Spleen (tissue), 11 donors: Measurements from ENCODE around the gene AXIN1. TPM values are rescaled to one million over a fixed set of nuclear protein-coding genes. Genes with fewer than 3 reads are reported as not detected.
A peak's percentile ranks its signal among the peaks of the same experiment; 100 is the strongest.

ENCODE experiments used
- DNase-seq: peaks from one replicate; pipeline ENCODE4 v3.0.0-alpha.2; 2020
- H3K27ac ChIP-seq, 8 donors: fragments of 200-600 bp; sonication (generic) in 7 of 8; 1 replicate in 4 of 8; 2 replicates in 4 of 8; pipeline versions ENCODE4 v1.5.0 to v1.8.0; 2016 to 2021; ENCODE audit warnings: inconsistent platforms in 4 of 8, mild to moderate bottlenecking in 4 of 8, moderate library complexity in 1 of 8
- H3K27me3 ChIP-seq, 7 donors: fragments of 200-600 bp; sonication (generic) in 6 of 7; replicated peaks in 1 of 7; 1 replicate in 4 of 7; 2 replicates in 3 of 7; pipeline versions ENCODE4 v1.5.0 to v1.8.0; 2016 to 2021; ENCODE audit warnings: inconsistent platforms in 3 of 7, mild to moderate bottlenecking in 1 of 7
- H3K36me3 ChIP-seq, 6 donors: fragments of 200-600 bp; sonication (generic) in 5 of 6; 1 replicate in 4 of 6; 2 replicates in 2 of 6; pipeline versions ENCODE4 v1.5.0 to v1.8.0; 2016 to 2021; ENCODE audit warnings: inconsistent platforms in 2 of 6
- H3K4me1 ChIP-seq, 6 donors: fragments of 200-600 bp; sonication (generic) in 5 of 6; 1 replicate in 3 of 6; 2 replicates in 3 of 6; pipeline versions ENCODE4 v1.5.0 to v1.8.0; 2016 to 2021; ENCODE audit warnings: inconsistent platforms in 3 of 6
- H3K4me3 ChIP-seq, 8 donors: fragments of 200-600 bp; sonication (generic) in 7 of 8; 1 replicate in 4 of 8; 2 replicates in 4 of 8; pipeline versions ENCODE4 v1.5.0 to v1.8.0; 2016 to 2021; ENCODE audit warnings: inconsistent platforms in 4 of 8, mild to moderate bottlenecking in 4 of 8, moderate library complexity in 2 of 8
- H3K9me3 ChIP-seq, 8 donors: fragments of 200-600 bp; sonication (generic) in 7 of 8; 1 replicate in 4 of 8; 2 replicates in 4 of 8; pipeline versions ENCODE4 v1.5.0 to v1.8.0; 2016 to 2021; ENCODE audit warnings: inconsistent platforms in 4 of 8
- POLR2A ChIP-seq, 3 donors: fragments of 450-650 bp; IDR thresholded peaks; one replicate each; pipeline ENCODE4 v1.5.1; 2017; ENCODE audit warnings: antibody characterized with exemption in 3 of 3, mild to moderate bottlenecking in 1 of 3
- POLR2AphosphoS5 ChIP-seq, 3 donors: sonication (generic); formaldehyde crosslinking; IDR thresholded peaks; one replicate each; pipeline ENCODE4 v1.5.1; 2017; ENCODE audit warnings: antibody characterized with exemption in 3 of 3
- WGBS, 5 donors: extraction: QIAGEN DNeasy Blood & Tissue Kit in 3 of 5; methylation state at CpG; one replicate each; pipeline versions ENCODE4 v1.1.5 to v1.1.7; 2013 to 2018; 5-methylcytosine and 5-hydroxymethylcytosine counted together
- intact Hi-C: fragments of 100-400 bp; cut with DNase I; formaldehyde crosslinking; loops from one replicate; pipeline ENCODE4 v1.15.0; 2023; ENCODE audit warnings: low total_unique reads
- polyA plus RNA-seq, 3 donors: library from polyadenylated mRNA; stranded (reverse); fragments of 200-250 nt; gene quantifications; one replicate each; pipeline ENCODE4 v1.2.1, GENCODE V29; 2013
- total RNA-seq, 7 donors: library from RNA; depleted of rRNA in 3 of 7; stranded (reverse); fragments of >200 nt in 3 of 7; fragmentation: NEBNext Ultra II Directional in 4 of 7; extraction: Animal tissue kit (Norgen Biotek cat#: 25700) in 4 of 7; gene quantifications; one replicate each; pipeline versions ENCODE4 v1.1.0 to v1.2.1, GENCODE V29; 2016 to 2021
- TF ChIP-seq, protein P1 (sequence below), 11 experiments: fragments of 200-600 bp in 7 of 11; fragments of 450-650 bp in 4 of 11; sonication (generic) in 4 of 11; IDR thresholded peaks in 8 of 11; conservative IDR thresholded peaks in 3 of 11; 1 replicate in 7 of 11; 2 replicates in 4 of 11; pipeline versions ENCODE4 v1.4.0 to v1.8.0; 2016 to 2021; ENCODE audit warnings: antibody characterized with exemption in 11 of 11, inconsistent platforms in 4 of 11, mild to moderate bottlenecking in 1 of 11
- donor health status: healthy with polysubstance abuse.
- donor health status: DM: no; HTN: no; CAD: no; lungs with moderate emphysema.
- donor health status: DM: no; HTN: no; CAD: no.
- donor health status: Bipolar disorder and iron deficiency.
- donor health status: healthy.
- donor health status: DM: no; HTN: no; CAD: no.
- donor health status: DM: yes; HTN: yes; CAD: no.

The AXIN1 gene
- total and polyA plus RNA-seq, 10 donors = 12.9 to 27.3 (median 23.9) TPM

DNA sequence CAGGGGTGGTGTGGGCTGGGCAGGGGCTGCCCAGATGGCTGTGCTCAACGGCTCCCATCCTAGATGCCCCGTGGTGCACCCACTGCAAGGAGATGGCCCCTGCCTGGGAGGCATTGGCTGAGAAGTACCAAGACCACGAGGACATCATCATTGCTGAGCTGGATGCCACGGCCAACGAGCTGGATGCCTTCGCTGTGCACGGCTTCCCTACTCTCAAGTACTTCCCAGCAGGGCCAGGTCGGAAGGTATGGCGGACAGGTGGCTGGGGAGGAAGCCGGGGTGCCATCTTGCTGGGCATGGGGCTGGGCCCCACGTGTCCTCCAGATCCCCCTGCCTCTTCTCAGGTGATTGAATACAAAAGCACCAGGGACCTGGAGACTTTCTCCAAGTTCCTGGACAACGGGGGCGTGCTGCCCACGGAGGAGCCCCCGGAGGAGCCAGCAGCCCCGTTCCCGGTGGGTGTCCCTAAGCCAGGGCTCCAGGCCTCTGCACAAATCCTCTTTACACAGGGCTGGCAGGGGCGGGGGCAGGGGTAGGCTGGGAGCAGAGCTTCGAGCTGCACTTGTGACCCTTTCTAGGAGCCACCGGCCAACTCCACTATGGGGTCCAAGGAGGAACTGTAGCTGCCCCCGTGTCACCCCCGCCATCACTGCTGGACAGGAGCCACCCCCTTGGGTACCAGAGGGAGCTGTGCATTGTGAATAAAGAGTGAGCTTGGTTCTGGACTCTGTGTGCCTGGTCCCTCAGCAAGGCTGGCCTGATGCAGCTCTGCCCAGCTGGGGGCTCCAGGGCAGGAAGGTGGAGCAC lies 65.8 kb downstream of the AXIN1 start:
- Histone ChIP-seq H3K36me3 (peaks cover 0 to 61% (median 52%) of the 10 kb centered on the region in 6 donors), H3K4me3 (no peak overlapping the region), H3K27me3 (peaks cover 0 to 19% (median 9%) of the 10 kb centered on the region in 7 donors), H3K4me1 (peaks cover 0 to 2% (median 0%) of the 10 kb centered on the region in 6 donors), H3K9me3 (peaks cover 0 to 8% (median 0%) of the 10 kb centered on the region in 8 donors), H3K27ac (no peak overlapping the region)
- intact Hi-C loops = no loop called here
- no peak for DNase-seq
- TF ChIP-seq POLR2A (IDR thresholded peaks at IDR 0.05) = no peak
- TF ChIP-seq POLR2AphosphoS5 (IDR thresholded peaks at IDR 0.05) = no peak
- TF ChIP-seq, protein P1, sequence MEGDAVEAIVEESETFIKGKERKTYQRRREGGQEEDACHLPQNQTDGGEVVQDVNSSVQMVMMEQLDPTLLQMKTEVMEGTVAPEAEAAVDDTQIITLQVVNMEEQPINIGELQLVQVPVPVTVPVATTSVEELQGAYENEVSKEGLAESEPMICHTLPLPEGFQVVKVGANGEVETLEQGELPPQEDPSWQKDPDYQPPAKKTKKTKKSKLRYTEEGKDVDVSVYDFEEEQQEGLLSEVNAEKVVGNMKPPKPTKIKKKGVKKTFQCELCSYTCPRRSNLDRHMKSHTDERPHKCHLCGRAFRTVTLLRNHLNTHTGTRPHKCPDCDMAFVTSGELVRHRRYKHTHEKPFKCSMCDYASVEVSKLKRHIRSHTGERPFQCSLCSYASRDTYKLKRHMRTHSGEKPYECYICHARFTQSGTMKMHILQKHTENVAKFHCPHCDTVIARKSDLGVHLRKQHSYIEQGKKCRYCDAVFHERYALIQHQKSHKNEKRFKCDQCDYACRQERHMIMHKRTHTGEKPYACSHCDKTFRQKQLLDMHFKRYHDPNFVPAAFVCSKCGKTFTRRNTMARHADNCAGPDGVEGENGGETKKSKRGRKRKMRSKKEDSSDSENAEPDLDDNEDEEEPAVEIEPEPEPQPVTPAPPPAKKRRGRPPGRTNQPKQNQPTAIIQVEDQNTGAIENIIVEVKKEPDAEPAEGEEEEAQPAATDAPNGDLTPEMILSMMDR (IDR thresholded peaks at IDR 0.05 in 8 of 11, conservative IDR thresholded peaks at IDR 0.05 in 3 of 11) = no peak
- 91 to 97% (median 93%) methylated on average over 17 to 22 of the region's 22 CpGs for WGBS, 5 donors

DNA sequence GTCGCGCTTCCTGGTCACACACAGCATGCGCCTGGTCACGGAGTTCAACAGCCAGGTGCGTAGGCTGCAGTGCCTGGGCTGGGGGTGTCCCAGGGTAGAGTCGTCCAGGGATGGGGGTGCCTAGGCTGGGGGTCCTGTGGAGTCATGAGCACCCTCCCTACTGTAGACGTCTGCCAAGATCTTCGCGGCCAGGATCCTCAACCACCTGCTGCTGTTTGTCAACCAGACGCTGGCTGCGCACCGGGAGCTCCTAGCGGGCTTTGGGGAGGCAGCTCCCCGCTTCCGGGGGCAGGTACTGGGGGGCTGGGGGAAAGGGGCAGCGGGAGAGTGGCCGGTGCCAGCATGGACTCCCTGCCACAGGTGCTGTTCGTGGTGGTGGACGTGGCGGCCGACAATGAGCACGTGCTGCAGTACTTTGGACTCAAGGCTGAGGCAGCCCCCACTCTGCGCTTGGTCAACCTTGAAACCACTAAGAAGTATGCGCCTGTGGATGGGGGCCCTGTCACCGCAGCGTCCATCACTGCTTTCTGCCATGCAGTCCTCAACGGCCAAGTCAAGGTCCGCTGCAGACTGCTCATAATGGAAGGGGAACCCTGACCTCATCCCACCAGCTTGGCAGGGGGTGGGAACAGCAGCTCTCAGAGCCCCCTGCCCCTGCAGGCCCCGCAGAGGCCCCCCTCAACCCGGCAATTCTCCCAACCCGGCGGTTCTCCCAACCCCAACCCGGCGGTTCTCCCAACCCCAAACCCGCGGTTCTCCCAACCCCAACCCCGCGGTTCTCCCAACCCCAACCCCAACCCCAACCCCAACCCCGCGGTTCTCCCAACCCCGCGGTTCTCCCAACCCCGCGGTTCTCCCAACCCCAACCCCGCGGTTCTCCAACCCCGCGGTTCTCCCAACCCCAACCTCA lies 67.1 kb downstream of the AXIN1 start:
- H3K36me3 ChIP-seq = peaks cover 0 to 48% (median 39%) of the 10 kb centered on the region in 6 donors
- DNase-seq = no peak
- 87 to 97% (median 89%) methylated on average over 31 to 48 of the region's 48 CpGs for WGBS, 5 donors
- no peak overlapping the region for H3K27ac ChIP-seq
- H3K4me1 ChIP-seq = peaks cover 0 to 14% (median 8%) of the 10 kb centered on the region in 6 donors
- H3K9me3 ChIP-seq = peaks cover 0 to 8% (median 0%) of the 10 kb centered on the region in 8 donors
- intact Hi-C loops = no loop called here
- peaks cover 4 to 31% (median 20%) of the 10 kb centered on the region in 7 donors for H3K27me3 ChIP-seq
- TF ChIP-seq POLR2AphosphoS5 (IDR thresholded peaks at IDR 0.05) = no peak
- TF ChIP-seq, protein P1 (IDR thresholded peaks at IDR 0.05 in 8 of 11, conservative IDR thresholded peaks at IDR 0.05 in 3 of 11) = no peak
- no peak for TF ChIP-seq POLR2A (IDR thresholded peaks at IDR 0.05)
- no peak overlapping the region for H3K4me3 ChIP-seq

- intact Hi-C loops = no loop called here
- Histone ChIP-seq H3K4me3 (no peak overlapping the region), H3K27me3 (peaks cover 4 to 39% (median 28%) of the 10 kb centered on the region in 7 donors), H3K9me3 (peaks cover 0 to 8% (median 0%) of the 10 kb centered on the region in 8 donors), H3K4me1 (peaks cover 0 to 19% (median 13%) of the 10 kb centered on the region in 6 donors), H3K36me3 (peaks cover 0 to 39% (median 29%) of the 10 kb centered on the region in 6 donors), H3K27ac (no peak overlapping the region)
- TF ChIP-seq, protein P1 (IDR thresholded peaks at IDR 0.05 in 8 of 11, conservative IDR thresholded peaks at IDR 0.05 in 3 of 11) = no peak
- TF ChIP-seq POLR2AphosphoS5 (IDR thresholded peaks at IDR 0.05) = peak in 1 of 3 donors; percentile 40
- 91 to 94% (median 93%) methylated on average over 24 to 52 of the region's 52 CpGs for WGBS, 5 donors
- no peak for DNase-seq
These were observed 68.1 kb downstream of the AXIN1 start for GRCh38 chr16:284204-285120.
